Measurements from ENCODE around the gene LRRN4. TPM values are rescaled to one million over a fixed set of nuclear protein-coding genes. Genes with fewer than 3 reads are reported as not detected.

The LRRN4 gene
- polyA plus RNA-seq, 1 donor from 2014 or later = 0.26 TPM

GRCh38 chr20:6012179-6012578 lies 41.7 kb downstream of the LRRN4 start:
- Histone ChIP-seq H3K4me3 (ENCODE audit: low read length) (no peak overlapping the region), H3F3A (ENCODE audit: insufficient read depth, low read length, poor library complexity, severe bottlenecking) (no peaks in the 10 kb centered on the region), H3K27me3 (ENCODE audit: insufficient read depth, low read depth, low read length) (no peaks in the 10 kb centered on the region), H3K36me3 (ENCODE audit: insufficient read depth, low read length) (peaks cover 4% of the 10 kb centered on the region), H2AFZ (ENCODE audit: low read depth, low read length) (no peak overlapping the region), H3K27ac (ENCODE audit: low read length) (no peak overlapping the region), H3K9me3 (ENCODE audit: low read length) (no peaks in the 10 kb centered on the region), H4K20me1 (ENCODE audit: insufficient read depth) (no peaks in the 10 kb centered on the region), H3K9ac (ENCODE audit: low read length) (no peak overlapping the region), H3K9me2 (ENCODE audit: insufficient read depth, low read length) (no peaks in the 10 kb centered on the region), H3K4me2 (ENCODE audit: low read length) (no peak overlapping the region), H3K79me2 (replicated peaks; ENCODE audit: insufficient read depth, low read length) (peaks cover 15% of the 10 kb centered on the region)
- TF ChIP-seq CTCF (IDR thresholded peaks at IDR 0.05; ENCODE audit: poor library complexity, severe bottlenecking) (no peak), EZH2 (IDR thresholded peaks at IDR 0.05; ENCODE audit: borderline replicate concordance, insufficient read depth, low read length, poor library complexity, severe bottlenecking) (no peak), POLR2AphosphoS5 (IDR thresholded peaks at IDR 0.05) (no peak), EP300 (conservative IDR thresholded peaks at IDR 0.05; ENCODE audit: poor library complexity, severe bottlenecking) (no peak), MXI1 (conservative IDR thresholded peaks at IDR 0.05; ENCODE audit: poor library complexity, severe bottlenecking) (no peak), SMC3 (conservative IDR thresholded peaks at IDR 0.05; ENCODE audit: poor library complexity) (no peak), REST (IDR thresholded peaks at IDR 0.05; ENCODE audit: borderline replicate concordance) (no peak), TAF1 (IDR thresholded peaks at IDR 0.05; ENCODE audit: low read depth) (no peak), RAD21 (conservative IDR thresholded peaks at IDR 0.05) (no peak)

- H3K4me3 ChIP-seq (ENCODE audit: low read length) = peak overlapping the region; percentile 77
- H3K9ac ChIP-seq (ENCODE audit: low read length) = no peak overlapping the region
- H3K9me3 ChIP-seq (ENCODE audit: low read length) = no peaks in the 10 kb centered on the region
- no peak for TF ChIP-seq CTCF (IDR thresholded peaks at IDR 0.05; ENCODE audit: poor library complexity, severe bottlenecking)
- TF ChIP-seq EP300 (conservative IDR thresholded peaks at IDR 0.05; ENCODE audit: poor library complexity, severe bottlenecking) = no peak
- no peak for TF ChIP-seq TAF1 (IDR thresholded peaks at IDR 0.05; ENCODE audit: low read depth)
- TF ChIP-seq MXI1 (conservative IDR thresholded peaks at IDR 0.05; ENCODE audit: poor library complexity, severe bottlenecking) = no peak
- TF ChIP-seq SMC3 (conservative IDR thresholded peaks at IDR 0.05; ENCODE audit: poor library complexity) = no peak
- TF ChIP-seq REST (IDR thresholded peaks at IDR 0.05; ENCODE audit: borderline replicate concordance) = no peak
- TF ChIP-seq POLR2AphosphoS5 (IDR thresholded peaks at IDR 0.05) = no peak
- TF ChIP-seq EZH2 (IDR thresholded peaks at IDR 0.05; ENCODE audit: borderline replicate concordance, insufficient read depth, low read length, poor library complexity, severe bottlenecking) = no peak
- no peak for TF ChIP-seq RAD21 (conservative IDR thresholded peaks at IDR 0.05)
- H3K4me2 ChIP-seq (ENCODE audit: low read length) = no peak overlapping the region
- no peaks in the 10 kb centered on the region for H4K20me1 ChIP-seq (ENCODE audit: insufficient read depth)
- no peaks in the 10 kb centered on the region for H3K9me2 ChIP-seq (ENCODE audit: insufficient read depth, low read length)
- no peak overlapping the region for H3K27ac ChIP-seq (ENCODE audit: low read length)
- H3K36me3 ChIP-seq (ENCODE audit: insufficient read depth, low read length) = no peaks in the 10 kb centered on the region
- no peaks in the 10 kb centered on the region for H3K27me3 ChIP-seq (ENCODE audit: insufficient read depth, low read depth, low read length)
- H3K79me2 ChIP-seq (replicated peaks; ENCODE audit: insufficient read depth, low read length) = peaks cover 23% of the 10 kb centered on the region
- no peak overlapping the region for H2AFZ ChIP-seq (ENCODE audit: low read depth, low read length)
- no peaks in the 10 kb centered on the region for H3F3A ChIP-seq (ENCODE audit: insufficient read depth, low read length, poor library complexity, severe bottlenecking)
These were observed 45.6 kb downstream of the LRRN4 start for GRCh38 chr20:6008254-6008653.

Data from neural cell (in vitro differentiated cells).